WI38 (cell line): Measurements from ENCODE around the gene CXCL17.

Source experiments
- H3K4me3 ChIP-seq: 2 replicates; pipeline ENCODE4 v1.5.1; 2011; ENCODE audit warnings: low read depth, mild to moderate bottlenecking, control low read depth, low read length
- TF ChIP-seq, protein P1 (sequence below): IDR thresholded peaks from 2 replicates; pipeline ENCODE4 v1.5.1; 2012; ENCODE audit warnings: low read depth, mild to moderate bottlenecking, control low read depth, low read length

Gene CXCL17

DNA sequence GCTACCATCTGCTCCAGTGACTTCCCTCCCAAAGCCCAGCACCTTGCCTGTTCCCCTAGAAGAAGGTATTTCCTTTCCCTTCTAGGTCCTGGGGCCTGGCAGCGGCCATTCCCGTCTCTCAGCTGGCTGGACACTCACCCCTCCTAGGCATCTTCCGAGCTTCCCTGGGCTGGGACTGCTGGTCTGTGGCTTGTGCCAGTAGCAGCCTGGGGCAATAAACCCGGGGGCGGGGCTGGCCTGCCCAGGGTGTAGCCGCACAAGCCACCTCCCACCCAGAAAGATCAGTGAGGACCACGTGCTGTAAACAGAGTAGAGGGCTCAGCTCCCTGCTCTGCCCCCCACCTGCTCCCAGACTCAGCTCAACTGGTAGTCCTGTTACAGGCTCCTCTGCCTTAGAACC, 30.5 kb downstream of the CXCL17 start:
- TF ChIP-seq, protein P1, sequence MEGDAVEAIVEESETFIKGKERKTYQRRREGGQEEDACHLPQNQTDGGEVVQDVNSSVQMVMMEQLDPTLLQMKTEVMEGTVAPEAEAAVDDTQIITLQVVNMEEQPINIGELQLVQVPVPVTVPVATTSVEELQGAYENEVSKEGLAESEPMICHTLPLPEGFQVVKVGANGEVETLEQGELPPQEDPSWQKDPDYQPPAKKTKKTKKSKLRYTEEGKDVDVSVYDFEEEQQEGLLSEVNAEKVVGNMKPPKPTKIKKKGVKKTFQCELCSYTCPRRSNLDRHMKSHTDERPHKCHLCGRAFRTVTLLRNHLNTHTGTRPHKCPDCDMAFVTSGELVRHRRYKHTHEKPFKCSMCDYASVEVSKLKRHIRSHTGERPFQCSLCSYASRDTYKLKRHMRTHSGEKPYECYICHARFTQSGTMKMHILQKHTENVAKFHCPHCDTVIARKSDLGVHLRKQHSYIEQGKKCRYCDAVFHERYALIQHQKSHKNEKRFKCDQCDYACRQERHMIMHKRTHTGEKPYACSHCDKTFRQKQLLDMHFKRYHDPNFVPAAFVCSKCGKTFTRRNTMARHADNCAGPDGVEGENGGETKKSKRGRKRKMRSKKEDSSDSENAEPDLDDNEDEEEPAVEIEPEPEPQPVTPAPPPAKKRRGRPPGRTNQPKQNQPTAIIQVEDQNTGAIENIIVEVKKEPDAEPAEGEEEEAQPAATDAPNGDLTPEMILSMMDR: no peak
- H3K4me3 ChIP-seq: no peak overlapping the region

DNA sequence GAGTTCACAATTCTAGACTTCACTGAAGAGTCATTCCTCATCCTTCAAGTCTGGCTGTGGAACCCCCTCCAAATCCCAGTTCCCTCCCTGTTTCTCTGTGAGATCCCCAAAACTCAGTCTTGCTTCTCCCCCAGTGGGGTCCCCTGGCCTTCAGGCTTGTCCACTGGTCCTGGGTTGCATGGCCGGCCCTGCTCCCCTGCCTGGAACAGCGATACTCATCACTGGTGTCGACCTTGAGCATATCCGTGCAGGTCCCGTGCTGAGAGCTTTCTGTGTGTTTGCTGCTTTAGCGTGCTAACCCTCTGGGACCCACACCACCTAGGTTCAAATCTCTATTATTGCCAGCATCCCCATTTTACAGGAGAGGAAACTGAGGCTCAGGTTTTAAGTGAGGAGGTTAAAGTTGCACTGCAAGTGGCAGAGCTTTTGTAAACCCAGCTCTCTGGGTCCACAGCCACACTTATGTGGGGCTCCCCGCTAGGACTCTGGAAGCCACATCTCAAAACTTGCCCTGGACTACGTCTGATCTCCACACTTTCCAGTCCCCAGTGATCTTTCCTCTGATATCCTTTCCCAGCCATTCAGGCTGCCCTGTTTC, 31.1 kb downstream of the CXCL17 start:
- H3K4me3 ChIP-seq: no peak overlapping the region
- TF ChIP-seq, protein P1: no peak

DNA sequence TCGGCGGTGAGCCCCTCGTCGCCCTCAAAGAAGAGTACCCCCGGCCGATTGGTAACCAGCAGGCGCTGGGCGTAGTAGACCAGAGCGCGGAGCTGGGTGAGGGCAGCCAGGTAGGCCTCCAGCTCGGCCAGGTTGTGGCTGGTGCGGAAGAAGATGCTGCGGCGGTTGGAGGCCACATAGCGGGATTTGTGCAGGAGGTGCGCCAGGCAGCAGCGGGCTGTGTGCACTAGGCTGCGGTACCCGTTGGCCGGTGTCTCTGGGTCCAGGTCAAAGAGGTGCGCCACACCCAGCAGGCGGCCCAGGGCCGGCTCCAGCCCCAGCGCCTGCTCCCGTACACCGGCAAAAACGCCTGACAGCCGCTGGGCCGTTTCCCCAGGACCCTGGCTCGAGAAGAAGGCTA, 32.4 kb downstream of the CXCL17 start:
- H3K4me3 ChIP-seq: no peak overlapping the region
- TF ChIP-seq, protein P1: no peak

DNA sequence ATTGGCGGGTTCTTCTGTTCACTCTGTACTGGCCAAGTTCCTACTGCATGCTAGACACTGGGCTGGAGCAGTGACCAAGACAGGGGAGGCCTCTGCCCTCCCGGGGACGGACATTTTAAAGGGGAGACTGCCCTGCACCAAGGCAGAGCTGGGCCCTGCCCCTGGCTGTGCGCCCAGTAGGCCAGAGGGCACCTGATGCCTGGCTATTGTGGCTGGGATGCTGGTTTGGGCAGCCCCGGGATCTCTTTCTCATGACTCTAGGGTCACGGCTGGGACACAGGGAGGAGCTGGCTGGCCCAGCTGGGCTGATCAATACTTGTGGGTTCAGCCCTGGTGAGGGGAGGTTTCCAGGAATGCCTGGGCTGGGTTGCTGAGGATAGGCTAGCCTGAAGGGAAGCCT, 33.3 kb downstream of the CXCL17 start:
- no peak overlapping the region for H3K4me3 ChIP-seq
- TF ChIP-seq, protein P1: no peak

DNA sequence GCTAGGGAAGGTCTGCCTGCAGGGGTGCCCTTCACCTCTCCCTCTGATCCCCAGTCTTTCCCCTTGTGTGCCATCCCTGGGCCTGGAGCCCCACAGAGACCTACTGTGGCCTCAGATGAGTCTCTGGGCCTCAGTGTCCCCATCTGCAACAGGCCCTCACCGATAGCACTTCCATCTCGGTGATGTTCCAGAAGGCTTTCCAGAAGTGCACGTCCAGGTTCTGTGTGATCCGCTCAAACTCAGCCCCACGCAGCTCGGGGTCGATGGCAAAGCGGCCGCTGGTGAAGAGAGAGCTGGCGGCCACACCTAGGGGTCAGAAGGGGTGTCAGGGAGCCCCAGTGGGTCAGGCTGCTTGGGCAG, 35.0 kb downstream of the CXCL17 start:
- TF ChIP-seq, protein P1: no peak
- H3K4me3 ChIP-seq: no peak overlapping the region

DNA sequence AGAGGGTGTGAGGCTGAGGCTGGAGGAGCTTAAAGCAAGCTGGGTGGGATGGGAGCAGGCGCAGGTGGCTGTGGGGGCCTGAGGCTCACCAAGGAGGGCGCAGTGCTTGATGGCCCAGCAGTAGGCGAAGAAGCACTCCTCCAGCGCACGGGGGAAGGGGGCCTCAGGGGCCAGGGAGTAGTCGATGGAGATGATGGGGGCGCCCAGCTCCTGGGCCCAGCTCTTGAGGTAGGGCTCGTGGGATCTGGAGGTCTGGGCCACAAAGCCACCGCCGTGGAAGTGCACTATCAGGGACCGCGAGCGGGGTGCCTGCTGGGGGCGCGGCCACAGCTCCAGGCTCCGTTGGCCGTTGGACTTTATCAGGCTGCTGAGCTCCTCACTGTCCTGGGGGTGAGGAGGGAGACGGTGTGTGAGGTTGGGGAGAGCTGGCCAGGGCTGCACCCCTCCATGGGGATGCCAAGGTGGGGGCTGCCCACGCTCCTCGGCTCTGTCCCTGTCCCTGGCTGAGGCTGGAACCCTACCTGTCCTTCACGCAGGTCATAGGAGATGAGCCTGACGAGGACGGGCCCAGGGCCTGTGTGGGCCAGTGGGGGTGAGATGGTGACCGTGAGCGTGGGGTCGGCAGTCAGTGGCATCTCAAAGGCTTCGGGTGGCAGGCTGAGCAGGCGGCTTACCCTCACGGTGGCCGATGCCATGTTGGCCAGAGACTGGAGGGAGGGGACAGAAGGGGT, 35.5 kb downstream of the CXCL17 start:
- TF ChIP-seq, protein P1: no peak
- no peak overlapping the region for H3K4me3 ChIP-seq

DNA sequence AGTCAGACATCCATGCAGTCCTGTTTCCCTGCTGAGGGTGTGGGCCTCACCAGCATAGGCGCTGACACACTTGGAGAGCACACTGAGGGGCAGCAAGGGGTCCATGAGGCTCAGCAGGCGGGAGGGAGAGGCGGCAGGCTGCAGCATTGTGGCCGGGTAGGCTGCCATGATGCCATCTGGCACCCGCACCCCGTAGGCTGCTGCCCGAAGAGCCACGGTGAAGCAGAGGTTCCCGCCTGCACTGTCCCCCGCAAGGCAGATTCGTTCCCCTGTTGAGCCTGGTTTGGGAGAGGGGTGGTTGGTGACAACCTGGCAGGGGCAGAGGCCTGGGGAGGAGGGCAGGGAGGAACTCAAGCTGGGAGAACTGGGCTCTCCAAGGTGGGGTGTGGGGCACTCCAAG, 36.6 kb downstream of the CXCL17 start:
- TF ChIP-seq, protein P1: no peak
- no peak overlapping the region for H3K4me3 ChIP-seq
